GM19240 (cell line): Measurements from ENCODE around the gene ARHGEF18.
"Not testable (repeated sequence)": the region's sequence is repeated elsewhere in the genome, so short reads cannot be mapped to it uniquely, and the experiment has no call there.

Source experiments
- DNase-seq: peaks from one replicate; pipeline ENCODE4 v3.0.0; 2011; ENCODE audit warnings: low spot score; ENCODE audit not compliant: insufficient read length

The ARHGEF18 gene

DNA sequence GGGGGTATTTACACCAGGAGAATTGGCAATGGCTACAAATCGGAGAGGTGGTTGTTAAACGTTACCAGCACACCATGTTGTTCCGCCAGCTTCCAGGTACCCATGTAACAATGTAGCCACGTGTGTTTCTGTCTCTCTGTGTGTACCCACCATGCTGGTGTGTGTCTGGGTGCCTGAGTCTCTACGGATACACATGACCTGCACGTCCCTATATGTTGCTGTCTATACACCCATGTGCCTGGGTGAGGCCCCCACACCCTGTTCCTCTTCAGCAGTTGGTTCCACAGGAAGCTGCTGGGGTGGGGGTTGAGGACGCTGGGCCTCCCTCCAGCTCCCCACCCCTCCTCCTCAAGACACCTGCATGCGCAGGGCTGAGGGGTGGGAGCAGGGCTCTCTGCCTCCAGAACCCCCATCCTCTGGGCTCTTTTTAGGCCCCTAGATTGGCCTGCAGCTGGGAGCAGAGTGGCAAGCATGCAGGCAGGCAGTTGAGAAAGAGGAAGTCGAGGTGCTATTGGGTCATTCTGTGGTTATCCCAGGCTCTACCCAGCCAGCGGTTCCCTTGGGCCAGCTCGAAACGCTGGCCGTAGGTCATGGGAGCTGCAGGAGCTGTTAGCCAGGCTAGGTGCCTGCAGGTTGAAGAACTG is at the start of gene ARHGEF18:
Gene ARHGEF18, plus strand, starts transcription at position 351 of the 644 bp plus-strand sequence. CDS start 13,954 bp downstream, outside the sequence.
- DNase-seq: no peak

DNA sequence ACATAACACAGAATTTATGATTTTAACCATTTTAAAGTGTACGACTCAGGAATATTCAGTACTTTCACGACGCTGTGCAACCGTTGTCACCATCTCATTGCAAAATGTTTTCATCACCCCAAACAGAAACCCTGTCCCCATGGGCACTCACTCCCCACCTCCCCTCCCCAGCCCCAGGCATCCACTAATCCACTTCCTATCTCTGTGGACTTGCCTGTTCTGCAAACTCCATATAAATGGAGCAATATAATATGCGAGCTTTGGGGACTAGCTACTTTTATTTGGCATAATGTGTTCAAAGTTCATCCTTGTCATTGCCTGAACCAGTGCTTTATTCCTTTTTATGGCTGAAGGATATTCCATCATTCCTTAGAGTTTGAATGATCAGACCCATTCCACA is 47.2 kb upstream of the ARHGEF18 start:
- no peak for DNase-seq

DNA sequence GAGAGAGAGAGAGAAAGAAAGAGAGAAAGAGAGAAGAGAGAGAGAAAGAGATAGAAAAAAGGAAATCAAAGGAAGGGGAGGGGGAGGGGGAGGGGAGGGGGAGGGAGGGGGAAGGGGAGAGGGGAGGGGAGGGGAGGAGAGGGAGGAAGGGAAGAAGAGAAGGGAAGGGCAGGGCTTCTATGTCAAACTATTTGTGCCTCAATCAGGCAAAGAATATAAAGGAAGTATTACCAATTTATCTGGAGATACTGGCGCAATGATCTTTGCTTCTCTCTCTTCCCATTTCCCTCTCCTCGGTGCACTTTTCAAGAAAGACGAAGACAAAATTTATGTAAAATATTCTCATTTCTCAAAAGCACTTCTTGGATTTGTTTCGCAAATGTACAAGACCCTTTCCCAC is 45.3 kb upstream of the ARHGEF18 start:
- DNase-seq: no peak

DNA sequence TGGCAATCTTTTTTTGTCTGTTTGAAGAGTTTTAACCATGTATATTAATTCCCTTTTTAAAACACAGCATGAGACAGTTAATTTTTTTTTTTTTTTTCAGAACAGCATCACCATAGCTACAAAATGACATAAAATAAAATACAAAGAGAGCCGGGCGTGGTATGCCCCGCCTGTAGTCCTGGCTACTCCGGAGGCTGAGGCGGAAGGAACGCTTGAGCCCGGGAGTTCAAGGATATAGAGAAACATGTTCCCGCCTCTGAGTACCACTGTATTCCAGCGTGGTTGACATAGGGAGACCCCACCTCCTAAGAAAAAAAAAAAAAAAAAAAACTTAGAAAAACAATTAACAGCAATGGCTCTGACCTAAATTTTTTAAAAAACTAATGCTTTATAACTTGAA is 44.5 kb upstream of the ARHGEF18 start:
- no peak for DNase-seq

DNA sequence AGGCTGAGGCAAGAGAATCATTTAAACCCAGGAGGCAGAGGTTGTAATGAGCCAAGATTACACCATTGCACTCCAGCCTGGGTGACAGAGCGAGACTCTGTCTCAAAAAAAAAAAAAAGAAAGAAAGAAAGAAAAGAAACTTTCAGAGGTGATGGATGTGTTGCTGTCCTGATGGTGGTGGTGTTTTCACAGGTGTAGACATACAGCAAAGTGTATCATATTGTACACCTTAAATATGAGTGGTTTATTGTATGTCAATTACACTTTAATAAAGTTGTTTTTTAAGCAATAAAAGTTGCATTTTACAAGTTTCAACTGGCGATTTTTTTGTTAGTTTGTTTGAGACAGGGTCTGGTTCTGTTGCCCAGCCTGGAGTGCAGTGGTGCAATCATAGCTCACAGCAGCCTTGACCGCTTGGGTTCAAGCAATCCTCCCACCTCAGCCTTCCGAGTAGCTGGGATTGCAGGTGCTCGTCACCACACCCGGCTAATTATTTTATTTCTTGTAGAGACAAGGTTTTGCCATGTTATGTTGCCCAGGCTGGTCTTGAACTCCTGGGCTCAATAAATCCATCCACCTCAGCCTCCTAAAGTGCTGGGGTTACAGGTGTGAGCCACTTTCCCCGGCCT is 41.0 kb upstream of the ARHGEF18 start:
- no peak for DNase-seq

DNA sequence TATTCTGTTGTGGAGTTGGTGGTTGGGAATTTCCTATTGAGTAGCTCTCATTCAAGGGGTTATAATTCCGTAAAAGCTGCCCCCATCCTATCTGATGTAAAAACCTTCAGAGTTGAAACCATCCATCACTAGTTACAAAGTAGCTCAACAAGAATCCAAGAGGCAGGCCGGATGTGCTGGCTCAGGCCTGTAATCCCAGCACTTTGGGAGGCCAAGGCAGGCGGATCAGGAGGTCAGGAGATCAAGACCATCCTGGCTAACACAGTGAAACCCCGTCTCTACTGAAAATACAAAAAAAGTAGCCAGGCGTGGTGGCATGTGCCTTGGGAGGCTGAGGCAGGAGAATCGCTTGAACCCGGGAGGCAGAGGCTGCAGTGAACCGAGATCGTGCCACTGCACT is 40.4 kb upstream of the ARHGEF18 start:
- not testable (repeated sequence) for DNase-seq

DNA sequence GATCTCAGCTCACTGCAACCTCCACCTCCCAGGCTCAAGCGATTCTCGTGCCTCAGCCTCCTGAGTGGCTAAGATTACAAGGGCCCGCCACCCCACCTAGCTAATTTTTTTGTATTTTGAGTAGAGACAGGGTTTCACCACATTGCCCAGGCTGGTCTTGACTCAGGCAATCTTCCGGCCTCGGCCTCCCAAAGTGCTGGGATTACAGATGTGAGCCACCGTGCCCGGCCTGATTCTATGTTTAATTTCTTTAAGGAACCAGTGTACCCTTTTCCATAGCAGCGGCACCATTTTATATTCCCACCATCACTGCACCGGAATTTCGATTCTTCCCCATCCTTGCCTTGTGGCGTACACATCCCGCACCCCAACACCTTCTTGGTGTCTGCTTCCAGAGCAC is 36.8 kb upstream of the ARHGEF18 start:
- no peak for DNase-seq

DNA sequence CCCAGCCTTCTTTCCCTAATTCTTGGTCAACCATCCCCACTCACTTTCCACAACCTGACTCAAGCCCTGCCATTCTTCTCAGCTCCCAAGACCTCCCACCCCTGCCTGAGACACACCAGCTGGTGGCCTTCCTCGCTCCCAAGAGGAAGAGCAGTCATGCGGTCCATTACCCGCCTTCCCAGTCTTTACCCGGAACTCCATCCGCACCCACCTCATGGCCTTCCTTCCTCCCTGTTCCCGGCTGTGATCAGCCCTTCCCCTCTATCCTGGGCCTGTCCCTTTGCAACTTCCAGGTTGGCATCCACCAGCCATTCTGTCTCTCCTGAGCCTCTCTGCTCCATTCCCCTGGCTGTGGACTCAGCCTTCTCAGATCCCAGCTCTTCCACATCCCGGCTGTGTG is 35.9 kb upstream of the ARHGEF18 start:
- no peak for DNase-seq

DNA sequence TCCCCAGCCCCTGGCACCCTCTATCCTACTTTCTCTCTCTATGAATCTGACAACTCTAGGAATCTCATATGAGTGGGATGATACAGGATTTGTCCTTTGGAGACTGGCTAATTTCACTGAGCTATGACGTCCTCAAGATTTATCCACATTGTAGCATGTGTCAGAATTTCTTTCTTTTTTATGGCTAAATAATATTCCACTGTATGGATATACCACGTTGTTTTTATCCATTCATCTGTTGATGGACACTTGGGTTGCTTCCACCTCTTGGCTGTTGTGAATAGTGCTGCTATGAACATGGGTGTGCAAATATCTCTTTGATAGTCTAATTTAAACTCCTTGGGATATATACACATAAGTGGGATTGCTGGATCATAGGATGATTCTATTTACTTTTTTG is 30.6 kb upstream of the ARHGEF18 start:
- DNase-seq: no peak

DNA sequence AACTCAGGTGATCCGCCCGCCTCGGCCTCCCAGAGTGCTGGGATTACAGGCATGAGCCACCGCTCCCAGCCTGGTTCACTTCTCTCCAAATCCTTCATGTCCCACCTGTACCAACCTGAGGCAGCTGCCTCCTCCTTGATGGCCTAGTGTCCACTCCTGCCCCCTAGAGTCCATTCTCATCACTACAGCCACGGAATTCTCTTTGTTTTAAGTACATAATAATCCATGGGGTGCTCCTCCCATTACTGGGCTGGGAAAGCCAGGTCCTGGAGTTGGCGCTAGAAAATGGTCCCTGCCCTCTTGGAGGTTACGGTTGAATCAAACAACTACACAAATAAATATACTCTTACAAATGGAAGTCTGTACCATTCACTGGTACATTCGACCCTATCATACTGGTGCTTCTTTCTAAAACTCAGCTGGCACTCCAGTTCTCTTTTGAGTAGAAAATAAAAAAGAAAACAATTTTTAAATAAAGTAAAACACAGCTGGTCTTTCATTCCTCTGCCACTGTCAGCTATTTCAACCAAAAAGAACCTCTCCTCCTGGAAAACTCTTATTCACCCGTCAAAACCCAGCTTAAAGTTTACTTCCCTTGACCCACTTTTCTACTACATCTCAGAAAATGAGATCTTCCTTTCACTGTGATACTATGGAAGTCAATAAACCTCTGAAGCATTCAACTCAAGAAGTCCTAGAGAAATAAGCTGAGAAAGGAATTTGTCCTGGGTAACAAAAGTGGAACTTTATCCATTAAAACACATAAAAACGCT is 22.4 kb upstream of the ARHGEF18 start:
- no peak for DNase-seq

DNA sequence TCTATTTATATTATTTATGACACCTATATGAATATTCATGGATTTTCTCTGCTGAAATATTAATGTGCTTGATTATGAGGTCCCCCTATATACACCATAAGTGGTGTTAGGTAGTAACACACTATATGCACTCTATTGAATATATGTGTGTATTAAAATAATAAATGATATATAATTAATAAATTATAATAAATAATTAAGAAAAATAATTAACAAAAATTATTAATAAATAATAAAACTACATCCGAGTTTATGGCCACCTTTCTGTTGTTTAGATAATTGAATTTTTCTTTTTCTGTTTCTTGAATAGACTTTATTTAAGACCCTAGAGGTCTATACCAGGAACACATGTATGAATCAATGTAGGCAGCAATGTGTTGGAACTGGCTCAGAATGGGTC is 20.9 kb upstream of the ARHGEF18 start:
- DNase-seq: no peak

DNA sequence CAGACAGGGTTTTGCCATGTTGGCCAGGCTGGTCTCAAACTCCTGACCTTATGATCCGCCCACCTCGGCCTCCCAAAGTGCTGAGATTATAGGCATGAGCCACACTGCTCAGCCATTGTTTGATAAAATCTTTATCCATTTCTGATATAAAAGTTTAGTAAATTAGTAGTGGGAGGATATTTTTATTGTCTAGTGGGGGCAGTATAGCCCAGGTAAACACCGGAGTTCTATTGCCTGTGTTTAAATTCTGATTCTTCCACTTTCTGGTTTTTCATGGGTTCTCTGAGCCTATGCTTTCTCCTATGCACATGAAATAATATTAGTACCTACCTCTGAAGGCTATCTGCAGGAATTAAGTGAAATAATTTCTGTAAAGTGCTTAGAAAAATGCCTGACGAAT is 20.1 kb upstream of the ARHGEF18 start:
- no peak for DNase-seq

DNA sequence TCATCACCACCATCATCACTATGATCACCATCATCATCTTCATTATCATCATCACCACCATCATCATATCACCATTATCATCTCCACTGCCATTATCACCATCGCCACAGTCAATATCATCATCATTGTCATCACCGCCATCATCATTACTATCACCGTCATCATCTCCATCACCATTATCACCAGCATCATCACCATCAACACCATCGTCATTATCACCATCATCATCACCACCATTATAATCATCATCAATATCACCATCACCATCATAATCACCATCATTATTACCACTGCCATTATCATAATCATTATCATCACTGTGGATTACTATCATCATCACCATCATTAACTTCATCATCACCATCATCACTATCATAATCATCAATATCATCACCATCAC is 17.3 kb upstream of the ARHGEF18 start:
- DNase-seq: no peak

DNA sequence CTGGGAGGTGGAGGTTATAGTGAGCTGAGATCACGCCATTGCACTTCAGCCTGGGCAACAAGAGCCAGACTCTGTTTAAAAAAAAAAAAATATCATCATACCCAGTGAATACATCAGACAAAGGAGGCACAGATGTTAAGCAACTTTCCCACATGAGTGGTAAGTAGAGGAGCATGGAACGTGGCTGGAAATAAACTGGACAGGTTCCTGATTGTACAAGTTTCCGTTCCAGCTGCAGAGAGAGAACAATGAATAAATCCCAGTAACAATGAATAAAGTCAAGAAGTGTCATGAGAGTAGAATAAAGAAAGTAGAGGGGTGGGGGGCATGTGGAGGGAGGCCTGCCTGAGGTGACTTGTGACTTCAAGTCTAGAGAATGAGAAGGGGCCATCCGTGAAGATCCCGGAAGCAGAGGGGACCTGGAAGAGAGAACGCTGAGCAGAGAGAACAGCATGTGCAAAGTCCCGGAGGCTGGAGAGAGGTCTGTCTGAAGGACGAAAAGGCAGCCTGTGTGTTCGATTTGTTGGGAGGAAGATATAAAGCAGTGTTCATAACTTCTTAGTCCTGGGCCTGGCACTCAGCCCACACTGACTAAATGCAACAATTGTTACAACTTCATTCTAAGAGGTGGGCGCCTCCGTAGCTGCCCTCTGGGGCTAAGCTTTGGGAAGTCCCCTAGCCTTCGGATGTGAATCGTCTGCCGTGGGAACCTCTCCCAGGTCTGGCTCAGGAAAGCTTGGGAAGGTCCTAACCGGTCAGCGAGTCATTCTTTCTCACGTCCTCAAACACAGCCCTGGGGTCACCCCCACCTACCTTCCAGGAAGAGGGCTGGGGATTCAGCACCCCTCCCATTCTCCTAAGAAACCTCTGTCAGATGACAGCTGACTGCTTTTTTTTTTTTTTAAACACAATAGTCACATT is 15.3 kb upstream of the ARHGEF18 start:
- DNase-seq: no peak

DNA sequence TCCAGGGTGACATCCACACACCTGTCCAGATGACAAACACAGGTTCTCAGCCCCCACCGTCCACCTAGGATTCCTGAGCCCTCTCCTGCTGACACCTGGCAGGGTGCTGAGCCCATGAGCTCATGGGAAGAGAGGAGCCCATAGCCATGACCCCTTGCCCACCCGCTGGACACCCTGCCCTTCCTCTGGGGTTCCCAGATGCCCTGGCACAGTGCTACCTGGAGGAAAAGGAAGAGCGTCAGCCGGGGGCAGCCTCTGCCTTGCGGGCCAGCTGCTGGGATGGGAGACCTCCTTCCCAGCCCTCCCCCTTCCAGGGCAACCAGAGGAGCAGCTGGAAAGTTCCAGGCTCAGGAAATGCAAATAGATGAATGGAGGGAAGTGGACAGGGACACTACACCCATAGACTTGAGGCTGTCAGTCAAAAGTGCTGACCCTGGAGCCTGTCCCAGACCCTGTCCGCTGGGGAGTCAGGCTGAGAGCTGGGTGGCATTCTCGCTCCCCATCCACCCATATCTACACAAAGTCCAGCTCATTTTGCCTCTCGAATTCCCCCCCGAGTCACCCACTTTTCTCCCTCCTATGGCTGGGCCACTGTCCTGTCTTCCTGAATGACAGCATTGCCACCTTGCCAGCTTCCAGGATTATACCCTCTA is 12.3 kb upstream of the ARHGEF18 start:
- no peak for DNase-seq

DNA sequence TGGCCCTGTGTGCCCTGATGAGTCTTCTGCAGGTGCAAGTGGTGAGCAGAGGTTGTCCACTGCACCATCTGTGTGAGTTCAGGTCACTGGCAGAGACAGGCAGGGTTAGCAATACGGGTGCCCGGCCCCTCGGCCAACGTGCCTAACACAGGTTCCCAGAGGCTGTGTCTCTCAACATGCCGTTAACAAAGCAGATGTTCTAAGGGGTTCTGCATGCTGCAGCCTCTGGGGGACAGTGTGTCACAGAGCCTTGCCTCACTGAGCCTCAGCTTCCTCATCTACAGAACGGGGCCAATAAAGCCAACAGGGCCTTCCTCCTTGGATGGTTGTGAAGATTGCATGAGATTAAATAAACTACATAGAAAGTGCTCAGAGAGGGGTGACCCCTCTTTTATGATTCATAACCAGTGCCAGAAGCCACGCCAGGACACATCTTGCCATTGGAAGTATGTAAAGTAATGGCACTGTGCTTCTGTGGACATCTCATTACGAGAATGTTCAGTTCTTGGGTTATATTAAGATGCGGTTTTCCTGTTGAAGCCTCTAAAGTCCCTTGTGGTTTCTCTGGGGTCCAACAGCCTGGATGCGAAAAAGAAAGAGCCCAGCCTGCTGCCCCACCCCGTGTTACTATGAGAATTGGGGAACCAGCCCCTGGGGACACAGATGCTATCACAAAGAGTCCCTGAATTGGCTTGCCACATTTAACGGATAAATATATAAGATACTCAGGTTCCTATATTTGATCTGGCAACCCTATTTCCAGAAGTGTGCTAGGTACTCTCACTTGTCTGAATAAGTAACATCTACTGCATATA is 11.2 kb upstream of the ARHGEF18 start:
- DNase-seq: no peak

DNA sequence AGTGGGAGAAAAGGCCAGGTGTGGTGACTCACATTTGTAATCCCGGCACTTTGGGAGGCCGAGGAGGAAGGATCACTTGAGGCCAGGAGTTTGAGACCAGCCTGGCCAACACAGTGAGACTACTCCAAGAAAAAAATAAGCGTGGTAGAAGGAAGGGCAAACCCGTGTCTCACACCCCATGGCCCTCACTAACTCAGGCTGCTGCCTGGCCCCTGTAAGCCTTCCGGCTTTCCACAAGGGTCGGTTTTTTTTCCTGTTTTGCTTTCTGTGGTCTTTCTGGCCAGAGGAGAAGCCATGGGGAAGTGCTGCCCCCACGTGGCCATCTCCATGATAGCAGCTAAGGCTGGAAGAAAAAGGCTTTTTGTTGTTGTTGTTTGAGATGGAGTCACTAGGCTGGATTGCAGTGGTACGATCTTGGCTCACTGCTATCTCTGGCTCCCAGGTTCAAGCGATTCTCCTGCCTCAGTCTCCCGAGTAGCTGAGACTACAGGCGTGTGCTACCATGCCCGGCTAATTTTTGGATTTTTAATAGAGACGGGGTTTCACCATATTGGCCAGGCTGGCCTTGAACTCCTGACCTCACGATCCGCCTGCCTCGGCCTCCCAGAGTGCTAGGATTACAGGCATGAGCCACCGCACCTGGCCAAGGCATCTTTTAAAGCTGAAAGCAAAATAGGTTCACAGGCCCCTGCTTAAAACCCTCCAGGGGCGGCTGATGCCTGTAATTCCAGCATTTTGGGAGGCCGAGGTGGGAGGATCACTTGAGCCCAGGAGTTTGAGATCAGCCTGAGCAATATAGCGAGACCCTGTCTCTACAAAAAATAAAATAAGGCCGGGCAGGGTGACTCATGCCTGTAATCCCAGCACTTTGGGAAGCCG is 7.5 kb upstream of the ARHGEF18 start:
- no peak for DNase-seq

DNA sequence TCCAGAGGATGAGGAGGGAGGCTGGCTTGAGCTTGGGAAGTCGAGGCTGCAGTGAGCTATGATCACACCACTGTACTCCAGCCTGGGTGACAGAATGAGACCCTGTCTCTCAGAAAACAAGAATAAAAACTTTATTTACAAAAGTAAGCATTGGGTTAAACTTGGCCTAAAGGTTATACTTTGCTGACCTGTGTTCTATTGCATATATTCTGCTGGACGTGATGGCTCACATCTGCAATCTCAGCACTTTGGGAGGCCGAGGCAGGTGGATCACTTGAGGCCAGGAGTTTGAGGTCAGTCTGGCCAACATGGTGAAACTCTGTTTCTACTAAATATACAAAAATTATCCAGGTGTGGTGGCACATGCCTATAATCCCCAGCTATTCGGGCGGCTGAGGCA is 6.6 kb upstream of the ARHGEF18 start:
- DNase-seq: no peak

DNA sequence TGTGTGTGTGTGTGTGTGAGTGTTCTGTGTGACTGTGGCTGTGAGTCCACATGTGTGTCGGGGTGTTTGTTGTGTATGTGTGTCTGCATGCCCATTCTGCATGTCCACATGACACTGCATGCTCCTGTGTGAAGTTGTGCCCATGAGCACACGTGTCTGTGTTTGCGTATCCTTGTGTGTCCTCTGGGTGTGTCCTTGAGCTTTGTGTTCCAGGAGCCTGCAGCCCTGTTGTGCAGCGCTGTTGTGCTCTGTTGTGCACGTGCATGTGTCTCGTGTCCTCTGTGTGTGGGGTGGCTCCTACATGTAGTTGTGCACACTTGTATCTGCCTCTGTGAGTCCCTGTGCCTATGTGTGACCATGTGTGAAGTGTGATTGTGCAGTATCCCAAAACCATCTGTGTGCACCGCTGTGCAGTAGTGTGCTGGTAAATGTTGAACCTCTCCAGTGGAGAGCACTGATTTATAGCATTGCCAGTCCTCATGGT is 2.2 kb upstream of the ARHGEF18 start:
- no peak for DNase-seq
